ENCODE measurements around the gene FGD5. TPM values are rescaled to one million over a fixed set of nuclear protein-coding genes. Genes with fewer than 3 reads are reported as not detected.

The FGD5 gene
- total RNA-seq, 3 donors from 2014 or later (not counting 1 experiment from before 2014, with no cell fraction given), result not detected

- intact Hi-C loops (cut with micrococcal nuclease), result no loop called here
- no peak for TF ChIP-seq CTCF (IDR thresholded peaks at IDR 0.05)
- Mint-ChIP-seq H3K36me3 (no peaks in the 10 kb centered on the region), H3K27me3 (ENCODE audit: low read depth in 2 of 2) (peaks cover 18 to 20% of the 10 kb centered on the region in 2 donors), H3K4me1 (no peaks in the 10 kb centered on the region), H3K9me3 (no peaks in the 10 kb centered on the region), H3K4me3 (no peak overlapping the region), H3K27ac (no peak overlapping the region)
- no peak for ATAC-seq
- Histone ChIP-seq H3K9me3 (ENCODE audit: control insufficient read depth, insufficient read depth, low read length) (no peaks in the 10 kb centered on the region), H3K27me3 (ENCODE audit: control insufficient read depth, insufficient read depth, low read length) (no peaks in the 10 kb centered on the region), H3K4me3 (ENCODE audit: low read length) (no peak overlapping the region), H3K27ac (ENCODE audit: low read length) (no peak overlapping the region), H3K4me1 (ENCODE audit: control insufficient read depth, insufficient read depth, low read length) (no peaks in the 10 kb centered on the region), H3K36me3 (ENCODE audit: control insufficient read depth, insufficient read depth, low read length) (no peaks in the 10 kb centered on the region)
- WGBS (ENCODE audit: insufficient coverage), result 75% methylated on average over 5 of the region's 5 CpGs
- DNase-seq, result no peak
Measured at GRCh38 chr3:14909250-14909649, 90.5 kb downstream of the FGD5 start.

GRCh38 chr3:14911651-14912050 lies 92.9 kb downstream of the FGD5 start:
- Histone ChIP-seq H3K27me3 (ENCODE audit: control insufficient read depth, insufficient read depth, low read length) (no peaks in the 10 kb centered on the region), H3K36me3 (ENCODE audit: control insufficient read depth, insufficient read depth, low read length) (no peaks in the 10 kb centered on the region), H3K9me3 (ENCODE audit: control insufficient read depth, insufficient read depth, low read length) (no peaks in the 10 kb centered on the region), H3K4me3 (ENCODE audit: low read length) (no peak overlapping the region), H3K4me1 (ENCODE audit: control insufficient read depth, insufficient read depth, low read length) (no peaks in the 10 kb centered on the region), H3K27ac (ENCODE audit: low read length) (no peak overlapping the region)
- Mint-ChIP-seq H3K4me1 (no peaks in the 10 kb centered on the region), H3K27ac (no peak overlapping the region), H3K9me3 (no peaks in the 10 kb centered on the region), H3K4me3 (no peak overlapping the region), H3K27me3 (ENCODE audit: low read depth in 2 of 2) (peaks cover 6 to 12% of the 10 kb centered on the region in 2 donors), H3K36me3 (no peaks in the 10 kb centered on the region)
- TF ChIP-seq CTCF (IDR thresholded peaks at IDR 0.05), result no peak
- DNase-seq (no peak), ATAC-seq (no peak)
- WGBS (ENCODE audit: insufficient coverage), result 94% methylated on average over 11 of the region's 11 CpGs
- intact Hi-C loops (cut with micrococcal nuclease), result no loop called here

DNA sequence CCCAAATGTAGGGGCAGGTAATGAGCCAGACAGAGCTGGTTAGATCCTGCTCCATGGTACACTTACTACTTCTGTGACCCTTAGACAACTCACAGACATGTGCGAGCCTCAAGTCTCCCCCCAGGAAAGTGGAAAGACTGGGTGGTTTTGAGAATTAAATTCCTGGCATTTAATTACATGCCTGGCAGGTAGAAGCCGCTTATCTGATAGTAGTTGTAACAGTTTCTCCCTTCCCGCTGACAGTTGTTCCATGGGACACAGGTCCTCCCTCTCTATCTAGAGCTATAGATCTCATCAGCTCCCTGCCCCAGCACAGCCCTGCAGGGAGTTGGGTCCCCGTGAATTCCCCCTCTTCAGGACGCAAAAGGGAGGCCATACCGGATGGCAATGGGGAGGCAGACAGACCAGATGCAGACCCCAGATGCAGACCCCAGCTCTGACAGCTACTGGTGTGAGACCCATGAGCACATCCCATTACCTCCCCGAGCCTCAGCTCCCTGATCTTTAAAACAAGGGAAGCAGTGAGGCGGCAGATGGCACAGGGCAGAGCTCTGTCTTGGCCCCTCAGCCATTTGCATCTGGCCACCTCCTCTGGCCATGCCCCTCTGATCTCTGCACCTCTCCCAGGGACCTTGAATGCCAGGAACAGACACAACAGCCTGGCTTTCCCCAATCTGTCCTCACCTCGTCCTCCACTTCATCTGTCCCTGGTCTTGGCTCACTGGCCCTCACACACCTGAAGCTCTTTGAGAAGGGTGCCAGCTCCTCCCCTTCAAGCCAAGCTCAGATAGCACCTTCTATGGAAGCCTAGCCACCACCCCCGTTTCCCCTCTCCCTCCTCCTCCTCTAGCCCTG lies 94.5 kb downstream of the FGD5 start:
- TF ChIP-seq CTCF (IDR thresholded peaks at IDR 0.05), result no peak
- ATAC-seq (no peak), DNase-seq (no peak)
- H3K4me3 ChIP-seq (ENCODE audit: low read length), result no peak overlapping the region
- H3K27ac Mint-ChIP-seq, result no peak overlapping the region
- no peaks in the 10 kb centered on the region for H3K27me3 ChIP-seq (ENCODE audit: control insufficient read depth, insufficient read depth, low read length)
- intact Hi-C loops (cut with micrococcal nuclease), result no loop called here
- 87% methylated on average over 10 of the region's 10 CpGs for WGBS (ENCODE audit: insufficient coverage)
- no peak overlapping the region for H3K27ac ChIP-seq (ENCODE audit: low read length)
- peaks cover 6 to 12% of the 10 kb centered on the region in 2 donors for H3K27me3 Mint-ChIP-seq (ENCODE audit: low read depth in 2 of 2)
- no peak overlapping the region for H3K4me3 Mint-ChIP-seq
- H3K9me3 Mint-ChIP-seq, result no peaks in the 10 kb centered on the region
- H3K4me1 ChIP-seq (ENCODE audit: control insufficient read depth, insufficient read depth, low read length), result no peaks in the 10 kb centered on the region
- no peaks in the 10 kb centered on the region for H3K36me3 ChIP-seq (ENCODE audit: control insufficient read depth, insufficient read depth, low read length)
- no peaks in the 10 kb centered on the region for H3K9me3 ChIP-seq (ENCODE audit: control insufficient read depth, insufficient read depth, low read length)
- no peaks in the 10 kb centered on the region for H3K36me3 Mint-ChIP-seq
- H3K4me1 Mint-ChIP-seq, result no peaks in the 10 kb centered on the region

Measured in natural killer cell (primary cell).